NCI-H128 (cell line): ENCODE results near the gene IL24.

ENCODE experiments used
- DNase-seq: peaks from one replicate; lab custom pipeline; 2025; ENCODE audit not compliant: unreplicated experiment; lab: John Stamatoyannopoulos, UW

The IL24 gene

GRCh38 chr1:206903687-206904086 is 6.4 kb downstream of the IL24 start:
- DNase-seq: no peak

GRCh38 chr1:206904423-206905142 is 7.3 kb downstream of the IL24 start:
- DNase-seq: no peak

DNA sequence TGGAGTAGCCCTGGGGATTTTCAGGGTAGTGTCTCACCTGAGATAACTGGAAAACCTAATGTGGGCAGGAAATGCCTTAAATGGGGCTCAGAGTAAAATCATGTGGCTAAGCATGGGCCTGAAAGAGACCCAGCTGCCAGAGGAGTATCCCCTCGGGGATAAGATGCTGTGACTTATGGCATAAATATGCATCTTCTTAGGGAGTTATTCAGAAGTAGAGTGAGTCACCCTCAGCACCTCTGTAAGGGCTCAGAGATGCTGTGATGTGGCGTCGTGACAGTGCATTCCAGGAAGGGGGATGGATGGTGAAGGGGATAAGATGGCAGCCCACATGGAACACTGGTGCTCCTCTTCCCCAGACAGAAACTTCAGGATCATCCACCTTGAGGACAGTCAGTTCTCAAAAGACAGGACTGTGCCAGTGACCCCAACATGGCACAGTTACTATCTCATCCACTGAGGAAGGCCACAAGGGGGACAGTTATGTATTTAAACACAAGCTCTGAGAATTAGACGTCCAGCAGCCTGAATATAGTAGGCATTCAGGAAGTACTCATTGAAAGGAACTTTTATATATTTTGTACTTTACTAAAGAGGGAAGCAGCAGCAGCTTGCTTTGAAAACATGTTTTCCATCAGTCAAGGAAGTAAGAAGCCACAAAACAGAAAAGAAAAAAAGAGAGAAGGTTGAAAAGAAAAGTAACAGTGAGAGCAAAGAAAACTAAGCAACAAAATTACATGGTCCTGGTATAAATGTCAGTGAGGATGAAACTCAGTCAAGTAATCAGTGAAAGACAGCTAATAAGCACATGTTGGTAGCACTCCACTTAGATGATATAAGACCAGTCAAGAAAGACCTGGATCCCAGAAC is 8.3 kb downstream of the IL24 start:
- DNase-seq: no peak

DNA sequence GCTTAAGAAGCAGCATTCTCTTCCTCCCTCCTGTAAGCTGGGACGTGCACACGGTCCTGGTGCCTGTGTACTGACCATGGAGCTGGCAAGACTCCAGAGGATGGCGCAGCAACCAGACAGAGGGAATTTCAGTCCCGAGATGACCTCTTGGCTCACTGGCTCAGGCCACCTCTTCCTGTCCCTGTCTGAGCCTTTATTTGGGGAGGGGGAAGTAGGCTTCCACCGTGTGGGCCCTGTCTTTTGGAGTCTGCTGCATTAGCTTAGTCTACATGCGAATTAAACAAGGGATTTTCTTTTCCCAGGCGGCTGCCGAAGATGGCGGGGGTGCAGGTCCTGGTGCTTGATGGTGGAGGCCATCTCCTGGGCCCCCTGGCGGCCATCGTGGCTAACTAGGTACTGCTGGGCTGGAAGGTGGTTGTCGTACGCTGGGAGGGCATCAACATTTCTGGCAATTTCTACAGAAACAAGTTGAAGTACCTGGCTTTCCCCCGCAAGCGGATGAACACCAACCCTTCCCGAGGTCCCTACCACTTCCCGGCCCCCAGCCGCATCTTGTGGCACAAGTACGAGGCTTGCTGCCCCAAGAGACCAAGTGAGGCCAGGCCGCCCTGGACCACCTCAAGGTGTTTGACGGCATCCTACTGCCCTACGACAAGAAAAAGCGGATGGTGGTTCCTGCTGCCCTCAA is 10.2 kb downstream of the IL24 start:
- no peak for DNase-seq

GRCh38 chr1:206908038-206908437 is 10.8 kb downstream of the IL24 start:
- no peak for DNase-seq

DNA sequence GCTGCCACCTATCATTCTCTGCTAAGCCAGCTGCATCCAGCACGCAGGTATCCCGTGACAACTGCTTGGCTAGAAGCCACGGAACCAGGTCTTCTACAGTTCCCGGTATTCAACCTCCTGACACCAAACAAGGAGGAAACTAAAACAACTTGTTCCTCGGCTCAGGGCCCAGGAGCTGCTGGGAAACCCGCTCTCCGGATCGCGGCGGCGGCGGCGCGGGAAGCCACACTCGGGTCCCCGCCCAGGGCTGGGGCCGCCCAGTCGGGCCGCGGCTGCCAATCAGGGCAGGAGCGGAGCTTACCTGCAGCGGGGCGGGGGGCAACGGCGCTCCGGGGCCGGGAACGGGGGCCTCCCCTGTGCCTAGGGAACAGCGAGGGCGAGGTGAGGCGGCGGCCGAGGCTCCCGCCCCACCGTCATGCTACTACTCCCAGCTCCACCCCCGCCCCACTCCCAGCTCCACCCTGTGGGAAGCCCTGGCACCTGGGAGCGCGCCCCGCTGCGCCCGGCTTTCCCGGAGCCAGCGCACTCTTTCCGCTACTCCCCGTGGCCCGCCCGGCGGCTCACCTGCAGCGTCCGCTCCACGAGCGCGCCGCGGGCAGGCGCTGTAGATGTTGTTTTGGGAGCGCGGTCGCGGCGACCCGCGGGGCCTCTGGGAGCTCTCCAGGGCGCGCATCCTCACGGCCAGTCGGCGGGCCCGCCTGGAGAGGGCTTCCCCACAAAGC is 12.1 kb downstream of the IL24 start:
- DNase-seq: peak; percentile 72

DNA sequence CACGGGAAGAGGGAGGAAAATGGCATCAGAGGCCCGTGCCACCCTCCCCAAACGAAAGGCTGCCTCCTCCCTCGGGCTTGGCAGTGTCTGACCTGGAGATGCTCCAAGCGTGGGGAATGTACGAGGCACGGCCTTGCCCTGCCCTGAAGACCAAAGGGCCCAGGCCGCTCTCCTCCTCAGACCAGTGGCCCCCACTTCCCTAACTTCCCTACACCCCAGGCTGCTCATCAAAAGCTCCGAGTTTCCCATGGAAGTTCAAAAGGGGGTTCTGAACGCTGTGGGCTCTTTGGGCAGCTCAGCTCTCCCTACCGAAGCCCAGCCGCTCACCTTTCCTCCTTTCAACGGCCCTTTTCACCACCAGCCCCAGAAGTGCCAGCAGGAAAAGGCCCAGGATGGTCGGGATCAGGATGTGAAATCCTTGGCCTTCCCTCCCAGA is 12.7 kb downstream of the IL24 start:
- no peak for DNase-seq

- DNase-seq: no peak
Measured at GRCh38 chr1:206911064-206911663, 13.9 kb downstream of the IL24 start.

DNA sequence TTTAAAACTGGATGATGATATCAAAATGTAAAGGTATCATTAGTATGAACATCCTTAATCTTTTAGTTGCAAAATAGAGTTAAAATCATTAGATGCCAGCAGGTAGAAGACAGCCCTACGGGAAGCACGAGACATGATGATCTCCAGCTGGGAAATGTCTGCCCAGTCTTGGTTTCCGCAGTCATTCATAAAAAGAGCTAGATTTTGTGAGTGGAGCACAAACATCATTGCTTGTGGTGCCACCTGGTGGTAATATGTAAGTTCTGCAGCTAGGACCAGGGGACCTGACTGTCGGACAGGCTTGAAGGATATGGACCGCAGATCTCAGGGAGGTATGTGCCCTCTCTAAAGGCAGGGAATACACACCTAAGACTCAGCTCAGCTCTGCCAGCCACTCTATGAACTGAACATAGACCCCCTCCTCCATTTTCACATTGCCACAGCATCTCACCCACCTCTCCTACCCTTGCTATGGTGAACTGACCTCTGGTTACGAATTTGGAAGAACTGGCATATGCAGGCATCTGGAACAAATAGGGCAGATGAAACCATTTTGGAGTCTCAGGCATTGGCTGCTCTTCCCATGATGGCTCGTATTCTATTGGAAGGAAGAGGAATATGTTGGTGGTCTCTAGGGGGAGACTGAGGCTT is 15.3 kb downstream of the IL24 start:
- DNase-seq: peak; percentile 78

DNA sequence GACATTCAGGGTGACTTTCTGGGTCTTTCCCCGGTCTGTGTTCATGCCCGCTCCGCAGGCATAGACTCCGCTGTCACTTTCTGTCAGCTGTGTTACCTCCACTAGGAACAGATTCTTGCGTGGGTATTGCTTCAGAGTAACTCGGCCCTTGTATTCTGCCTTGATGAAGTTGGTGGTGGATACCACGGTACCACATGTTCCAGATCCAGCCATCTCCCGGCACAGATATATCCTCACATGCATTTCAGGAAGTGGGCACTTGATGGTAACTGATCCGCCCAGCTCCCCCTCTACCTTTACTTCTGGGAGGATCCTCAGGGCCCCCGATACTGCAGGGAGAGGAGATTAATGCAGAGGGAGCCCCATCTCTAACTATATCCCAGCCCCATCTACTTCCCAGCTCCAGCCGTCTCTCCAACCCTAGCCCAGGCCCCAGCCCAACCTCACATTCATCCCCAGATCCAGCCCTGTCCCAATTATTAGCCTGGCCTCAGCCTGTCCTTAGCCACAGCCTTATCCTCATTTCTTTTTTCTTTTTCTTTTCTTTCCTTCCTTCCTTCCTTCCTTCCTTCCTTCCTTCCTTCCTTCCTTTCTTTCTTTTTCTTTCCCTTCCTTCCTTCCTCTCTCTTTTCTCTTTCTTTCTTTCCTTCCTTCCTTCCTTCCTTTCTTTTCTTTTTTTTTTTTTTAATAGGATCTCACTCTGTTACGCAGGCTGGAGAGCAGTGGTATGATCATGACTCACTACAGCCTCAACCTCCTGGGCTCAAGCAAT is 16.7 kb downstream of the IL24 start:
- DNase-seq: no peak

- DNase-seq: no peak
Measured at GRCh38 chr1:206915030-206915735, 17.9 kb downstream of the IL24 start.

GRCh38 chr1:206916000-206916709 is 18.9 kb downstream of the IL24 start:
- DNase-seq: no peak

- DNase-seq: no peak
Measured at GRCh38 chr1:206918076-206918475, 20.8 kb downstream of the IL24 start.

DNA sequence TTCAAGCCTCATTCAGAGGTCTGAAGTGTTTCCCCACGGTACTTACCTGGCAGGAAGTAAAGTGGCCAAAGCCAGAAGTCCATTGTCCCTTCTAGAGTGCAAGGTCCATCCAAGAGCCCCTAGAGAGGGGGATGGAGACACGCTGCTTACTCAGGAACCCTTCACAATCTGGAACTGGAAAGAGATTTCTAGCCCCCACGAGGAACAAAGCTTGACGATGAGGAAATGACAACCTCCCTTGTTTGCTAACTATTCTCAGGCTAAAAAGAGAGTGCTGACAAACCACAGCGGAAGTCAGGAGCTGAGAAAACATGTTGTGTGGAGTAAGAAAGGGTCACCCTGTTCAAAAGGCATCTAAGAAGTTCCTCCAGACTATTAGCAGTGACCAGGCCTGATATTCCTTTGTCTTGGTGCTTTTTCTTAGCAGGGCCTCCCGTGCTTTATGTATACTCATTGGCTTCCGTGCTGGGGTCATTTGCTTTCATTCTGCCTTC is 24.6 kb downstream of the IL24 start, which contains the start of gene FCMR:
Gene FCMR (minus strand): TSS at position 170 of the 494 bp plus-strand sequence. CDS start 87 bp downstream, at position 83.
- DNase-seq: no peak

DNA sequence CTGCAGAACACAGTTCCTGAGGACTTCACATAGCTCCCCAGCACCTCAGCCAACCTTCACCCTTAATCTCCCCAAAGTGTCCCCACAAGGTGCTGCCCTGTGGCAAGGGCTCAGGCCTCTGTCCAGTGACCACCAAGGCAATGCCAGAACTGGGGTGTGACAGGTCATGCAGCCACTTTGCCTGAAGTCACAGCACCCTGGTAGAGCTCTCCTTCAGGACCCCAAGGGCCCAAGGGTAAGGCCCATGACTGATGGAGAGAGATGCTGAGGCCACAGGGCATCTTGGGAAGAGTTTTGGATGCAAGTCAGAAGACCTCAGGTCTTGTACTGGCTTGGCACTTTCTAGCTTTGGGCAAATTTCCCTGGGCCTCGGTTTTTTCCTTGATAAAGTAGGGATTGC is 25.3 kb downstream of the IL24 start:
- no peak for DNase-seq

DNA sequence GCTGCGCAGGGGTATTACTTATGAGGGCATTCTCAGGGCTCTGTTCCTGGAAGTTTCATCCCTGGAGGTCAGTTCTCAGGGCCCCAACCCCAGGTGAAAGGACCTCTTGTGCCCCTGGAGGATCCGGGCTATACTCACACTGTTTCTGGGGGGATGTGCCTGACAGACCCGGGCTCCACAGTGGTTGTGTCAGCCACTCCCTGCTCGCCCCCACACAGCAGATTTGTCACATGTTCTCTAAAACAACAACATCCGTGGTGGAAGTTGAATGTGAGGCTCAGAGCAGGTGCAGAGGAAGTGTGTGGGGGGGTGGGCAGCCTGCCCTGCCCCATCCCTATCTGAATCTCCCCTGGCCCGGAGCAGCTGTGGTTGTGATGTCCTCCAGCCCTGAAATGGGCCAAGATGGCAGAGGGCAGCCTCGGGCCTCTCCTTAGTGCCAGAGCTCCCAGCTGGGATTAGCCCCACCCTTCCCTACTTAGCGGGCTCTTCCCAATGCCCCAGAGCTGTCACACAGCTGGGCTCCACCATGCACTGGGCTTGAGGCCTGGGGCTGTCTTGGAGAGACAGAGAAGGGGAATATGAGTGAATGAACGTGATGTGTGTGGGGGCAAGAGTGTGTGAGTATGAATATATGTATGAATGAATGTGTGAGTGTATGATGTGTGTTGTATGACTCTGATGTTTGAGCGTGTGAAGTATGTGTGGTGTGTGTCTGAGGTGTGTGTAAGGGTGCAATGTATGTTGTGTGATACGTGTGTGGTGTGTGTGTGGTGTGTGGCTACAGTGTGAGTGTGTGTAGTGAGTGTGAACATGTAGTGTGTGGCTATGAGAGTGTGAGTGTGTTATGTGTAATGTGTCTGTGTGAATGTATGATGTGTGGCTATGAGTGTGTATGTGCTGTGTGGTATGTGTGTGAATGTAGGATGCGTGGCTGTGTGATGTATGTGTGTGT is 26.0 kb downstream of the IL24 start:
- no peak for DNase-seq
